Hepatocyte (in vitro differentiated cells): ENCODE results near the gene DNAL4. TPM values are rescaled to one million over a fixed set of nuclear protein-coding genes. Genes with fewer than 3 reads are reported as not detected.

Experiments
- DNase-seq: peaks from one replicate; pipeline ENCODE4 v3.0.0-alpha.2; 2016; ENCODE audit warnings: low spot score
- H2AFZ ChIP-seq: fragments of 200-600 bp; sonication (generic); 2 replicates; pipeline ENCODE4 v1.6.0; 2016; ENCODE audit warnings: antibody characterized with exemption, mild to moderate bottlenecking
- H3K27ac ChIP-seq: fragments of 200-600 bp; sonication (generic); 2 replicates; pipeline ENCODE4 v1.5.1; 2016; ENCODE audit warnings: mild to moderate bottlenecking
- H3K27me3 ChIP-seq: fragments of 200-600 bp; sonication (generic); 2 replicates; pipeline ENCODE4 v1.6.1; 2016
- H3K36me3 ChIP-seq: fragments of 200-600 bp; sonication (generic); replicated peaks from 2 replicates; pipeline ENCODE4 v1.5.1; 2016; ENCODE audit warnings: low read depth; ENCODE audit not compliant: insufficient read depth
- H3K4me1 ChIP-seq: fragments of 200-600 bp; sonication (generic); 2 replicates; pipeline ENCODE4 v1.5.1; 2016; ENCODE audit warnings: mild to moderate bottlenecking, moderate library complexity; ENCODE audit not compliant: insufficient read depth
- H3K4me2 ChIP-seq: fragments of 200-600 bp; sonication (generic); 2 replicates; pipeline ENCODE4 v1.6.0; 2016
- H3K4me3 ChIP-seq: fragments of 200-600 bp; sonication (generic); 2 replicates; pipeline ENCODE4 v1.5.1; 2016; ENCODE audit warnings: mild to moderate bottlenecking
- H3K79me2 ChIP-seq: fragments of 200-600 bp; sonication (generic); 2 replicates; pipeline ENCODE4 v1.6.0; 2017; ENCODE audit warnings: mild to moderate bottlenecking
- H3K9me2 ChIP-seq: fragments of 200-600 bp; sonication (generic); replicated peaks from 2 replicates; pipeline ENCODE4 v1.6.0; 2017; ENCODE audit warnings: mild to moderate bottlenecking; ENCODE audit not compliant: insufficient read depth
- H3K9me3 ChIP-seq: fragments of 200-600 bp; sonication (generic); 2 replicates; pipeline ENCODE4 v1.5.1; 2016; ENCODE audit warnings: low read depth, mild to moderate bottlenecking
- H4K20me1 ChIP-seq: fragments of 200-600 bp; sonication (generic); 2 replicates; pipeline ENCODE4 v1.6.0; 2016; ENCODE audit warnings: mild to moderate bottlenecking; ENCODE audit not compliant: insufficient read depth, poor library complexity, severe bottlenecking
- CTCF ChIP-seq: fragments of 200-600 bp; sonication (generic); IDR thresholded peaks from 2 replicates; pipeline ENCODE4 v1.5.1; 2016; ENCODE audit warnings: antibody characterized with exemption, mild to moderate bottlenecking; ENCODE audit not compliant: poor library complexity
- EZH2 ChIP-seq: fragments of 200-600 bp; sonication (generic); IDR thresholded peaks from 2 replicates; pipeline ENCODE4 v1.6.1; 2016; ENCODE audit warnings: antibody characterized with exemption, mild to moderate bottlenecking, borderline replicate concordance
- EZH2phosphoT487 ChIP-seq: fragments of 200-600 bp; sonication (generic); IDR thresholded peaks from one replicate; pipeline ENCODE4 v1.6.1; 2018; ENCODE audit warnings: antibody characterized with exemption, mild to moderate bottlenecking, low read depth, moderate library complexity; ENCODE audit not compliant: unreplicated experiment, severe bottlenecking
- WGBS: methylation state at CpG from one replicate; pipeline ENCODE4 v1.1.6; 2016; ENCODE audit warnings: low lambda C conversion rate; ENCODE audit errors: missing lambda C conversion rate; 5-methylcytosine and 5-hydroxymethylcytosine counted together
- polyA plus RNA-seq: library from polyadenylated mRNA; unstranded; fragments of >200 nt; fragmentation: Nextera tagmentation; extraction: Ambion mirVana; gene quantifications from 2 replicates; pipeline ENCODE4 v1.2.1, GENCODE V29; 2016
- total RNA-seq: library from RNA; depleted of rRNA; stranded (reverse); fragments of >200 nt; gene quantifications from 2 replicates; pipeline ENCODE4 v1.2.3, GENCODE V29; 2014

Gene DNAL4
- total and polyA plus RNA-seq, 2 experiments from 2014 or later = 11.9 to 21.5 TPM

GRCh38 chr22:38799265-38800002 is 5.5 kb upstream of the DNAL4 start:
- WGBS = 81% methylated on average over 6 of the region's 6 CpGs
- H3K27ac ChIP-seq = no peak overlapping the region
- no peak overlapping the region for H3K4me2 ChIP-seq
- H3K4me1 ChIP-seq = no peaks in the 10 kb centered on the region
- no peaks in the 10 kb centered on the region for H3K9me3 ChIP-seq
- DNase-seq = no peak
- no peak overlapping the region for H3K4me3 ChIP-seq
- H4K20me1 ChIP-seq = no peaks in the 10 kb centered on the region
- H2AFZ ChIP-seq = no peak overlapping the region
- no peaks in the 10 kb centered on the region for H3K36me3 ChIP-seq
- no peaks in the 10 kb centered on the region for H3K9me2 ChIP-seq
- peaks cover 41% of the 10 kb centered on the region for H3K27me3 ChIP-seq
- TF ChIP-seq EZH2 (no peak), EZH2phosphoT487 (no peak), CTCF (no peak)
- no peaks in the 10 kb centered on the region for H3K79me2 ChIP-seq

GRCh38 chr22:38798496-38798895 is 4.6 kb upstream of the DNAL4 start:
- H3K9me3 ChIP-seq = no peaks in the 10 kb centered on the region
- no peak for DNase-seq
- WGBS = 82% methylated on average over 5 of the region's 5 CpGs
- TF ChIP-seq EZH2 (no peak), EZH2phosphoT487 (no peak), CTCF (no peak)
- no peaks in the 10 kb centered on the region for H3K9me2 ChIP-seq
- H3K4me2 ChIP-seq = no peak overlapping the region
- H3K4me3 ChIP-seq = no peak overlapping the region
- peaks cover 1% of the 10 kb centered on the region for H3K79me2 ChIP-seq
- H2AFZ ChIP-seq = no peak overlapping the region
- H3K36me3 ChIP-seq = no peaks in the 10 kb centered on the region
- no peaks in the 10 kb centered on the region for H4K20me1 ChIP-seq
- H3K4me1 ChIP-seq = no peaks in the 10 kb centered on the region
- H3K27me3 ChIP-seq = peaks cover 36% of the 10 kb centered on the region
- no peak overlapping the region for H3K27ac ChIP-seq

GRCh38 chr22:38796262-38796957 is 2.5 kb upstream of the DNAL4 start:
- H3K9me2 ChIP-seq = no peaks in the 10 kb centered on the region
- no peak overlapping the region for H3K27ac ChIP-seq
- H4K20me1 ChIP-seq = no peaks in the 10 kb centered on the region
- no peak for TF ChIP-seq EZH2
- TF ChIP-seq CTCF = no peak
- TF ChIP-seq EZH2phosphoT487 = no peak
- no peak overlapping the region for H2AFZ ChIP-seq
- H3K4me1 ChIP-seq = peaks cover 10% of the 10 kb centered on the region
- H3K79me2 ChIP-seq = peaks cover 13% of the 10 kb centered on the region
- no peaks in the 10 kb centered on the region for H3K9me3 ChIP-seq
- H3K4me3 ChIP-seq = no peak overlapping the region
- H3K36me3 ChIP-seq = no peaks in the 10 kb centered on the region
- 82% methylated on average over 12 of the region's 12 CpGs for WGBS
- no peak overlapping the region for H3K4me2 ChIP-seq
- DNase-seq = no peak
- H3K27me3 ChIP-seq = peaks cover 26% of the 10 kb centered on the region
